GM11168 (cell line): ENCODE results near the gene PIAS1.
"Not testable (repeated sequence)": the region's sequence is repeated elsewhere in the genome, so short reads cannot be mapped to it uniquely, and the experiment has no call there.

Source experiments
- in situ Hi-C: fragments of 300-500 bp; cut with MboI; formaldehyde crosslinking; loops from one replicate; pipeline ENCODE4 v1.12.0; 2022; ENCODE audit warnings: low sequenced_read_pairs; ENCODE audit not compliant: unreplicated experiment

Gene PIAS1

DNA sequence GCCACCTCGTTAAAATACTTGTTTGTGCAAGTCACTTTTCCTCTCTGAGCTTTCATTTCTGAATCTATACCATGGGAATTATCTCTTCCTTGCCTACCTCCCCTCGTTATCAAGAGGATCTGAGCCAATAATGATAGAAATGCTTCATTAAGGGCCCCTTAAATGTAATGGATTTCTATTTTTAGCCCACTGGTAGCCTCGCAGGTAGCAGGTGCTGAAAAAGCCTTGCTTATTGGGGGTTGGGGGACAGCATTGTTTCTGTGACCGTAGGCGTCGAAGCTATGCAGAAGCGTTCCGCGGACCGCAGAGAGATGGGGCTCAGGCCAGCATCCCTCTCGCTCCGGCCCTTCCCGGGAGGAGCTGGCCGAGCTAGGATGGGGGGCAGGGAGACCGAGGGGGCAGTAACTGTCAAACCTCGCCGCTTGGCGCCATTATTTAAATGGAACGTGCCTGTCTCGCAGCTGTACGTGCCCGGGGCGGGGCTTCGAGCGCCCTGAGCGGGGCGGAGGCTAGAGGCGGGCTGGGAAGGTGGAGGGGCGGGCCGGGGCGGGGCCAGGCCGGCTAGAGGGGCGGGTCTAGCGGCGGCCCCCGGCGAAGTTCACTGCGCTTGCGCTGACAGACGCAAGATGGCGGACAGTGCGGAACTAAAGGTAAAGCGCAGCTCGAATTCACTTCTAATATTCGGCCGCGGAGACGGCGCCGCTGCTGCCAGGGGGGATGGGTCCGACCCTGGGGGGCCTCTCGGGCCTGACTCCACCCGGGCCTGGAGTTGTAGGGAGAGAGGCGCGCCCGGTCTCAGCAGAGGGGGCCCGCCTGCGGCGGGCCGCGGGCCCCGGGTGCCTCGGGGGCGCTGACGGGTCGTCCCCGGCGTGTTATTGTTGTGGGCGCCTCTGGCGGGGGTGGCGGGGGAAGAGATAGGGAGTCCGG is at the start of gene PIAS1:
PIAS1 (plus strand) TSS at position 615 of the 927 bp plus-strand sequence; CDS start at position 627, 12 bp downstream.
- in situ Hi-C loops = loop anchor here (10.0 kb wide), 1 partner anchor 179 kb away; no protein-coding TSS in a partner anchor

DNA sequence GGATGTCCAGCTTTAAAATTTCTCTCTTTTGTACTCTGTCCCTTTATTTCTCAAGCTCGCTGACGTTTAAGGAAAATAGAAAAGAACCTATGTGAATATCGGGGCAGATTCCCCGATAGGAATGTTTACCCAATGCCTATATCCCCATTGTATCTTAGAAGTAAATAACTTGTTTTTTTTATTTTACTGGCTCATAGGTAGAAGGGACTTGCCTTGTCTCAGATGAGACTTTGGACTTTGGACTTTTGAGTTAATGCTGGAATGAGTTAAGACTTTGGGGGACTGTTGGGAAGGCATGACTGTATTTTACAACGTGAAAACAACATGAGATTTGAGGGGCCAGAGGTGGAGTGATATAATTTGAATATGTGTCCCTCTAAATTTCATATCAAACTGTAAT is 46.5 kb upstream of the PIAS1 start:
- in situ Hi-C loops = not testable (repeated sequence)

DNA sequence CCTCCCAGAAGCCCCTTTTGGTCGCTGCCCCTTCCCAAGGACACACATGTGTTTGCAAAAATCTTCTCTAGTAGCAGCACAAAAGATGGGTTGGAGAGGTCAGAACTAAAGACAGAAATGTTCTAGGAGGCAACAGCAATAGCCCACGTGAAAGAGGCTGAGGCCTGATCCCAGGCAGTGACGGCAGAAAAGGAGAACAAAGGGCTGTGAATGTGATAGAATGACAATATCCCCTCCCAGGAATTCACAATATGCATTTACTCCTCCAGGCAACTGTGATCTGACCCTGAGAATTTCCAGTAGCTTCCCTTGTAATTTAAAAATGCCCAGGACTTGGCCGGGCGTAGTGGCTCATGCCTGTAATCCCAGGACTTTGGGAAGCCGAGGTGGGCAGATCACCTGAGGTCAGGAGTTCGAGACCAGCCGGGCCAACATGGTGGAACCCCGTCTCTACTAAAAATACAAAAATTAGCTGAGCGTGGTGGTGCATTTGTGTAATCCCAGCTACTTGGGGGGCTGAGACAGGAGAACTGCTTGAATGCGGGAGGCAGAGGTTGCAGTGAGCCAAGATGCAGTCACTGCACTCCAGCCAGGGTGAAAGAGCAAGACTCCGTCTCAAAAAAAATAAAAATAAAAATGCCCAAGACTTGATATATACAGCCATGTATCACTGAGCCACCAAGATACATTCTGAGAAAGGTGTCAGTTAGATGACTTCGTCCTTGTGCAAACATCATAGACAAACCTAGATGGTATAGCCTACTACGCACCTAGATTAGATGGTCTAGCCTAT is 43.6 kb upstream of the PIAS1 start:
- in situ Hi-C loops = no loop called here

DNA sequence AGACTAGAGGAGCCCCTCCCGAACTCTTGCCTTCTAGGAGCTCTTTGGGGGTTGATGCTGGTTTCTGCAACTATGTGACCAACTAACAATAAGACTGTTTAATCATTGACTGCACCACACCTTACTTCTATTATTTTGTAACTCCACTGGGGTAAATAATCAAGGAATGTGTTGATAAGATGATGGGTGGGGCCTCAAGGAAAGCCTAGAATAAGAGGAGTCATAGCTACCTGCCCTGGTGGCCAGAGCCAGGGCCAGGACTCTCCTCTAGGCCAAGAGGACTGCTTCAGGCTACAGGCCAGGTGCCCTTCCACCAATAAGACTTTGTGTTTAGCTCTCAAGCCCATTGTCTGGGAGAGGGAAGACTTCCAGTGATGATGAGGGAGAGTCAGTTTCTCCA is 41.2 kb upstream of the PIAS1 start:
- in situ Hi-C loops = no loop called here

DNA sequence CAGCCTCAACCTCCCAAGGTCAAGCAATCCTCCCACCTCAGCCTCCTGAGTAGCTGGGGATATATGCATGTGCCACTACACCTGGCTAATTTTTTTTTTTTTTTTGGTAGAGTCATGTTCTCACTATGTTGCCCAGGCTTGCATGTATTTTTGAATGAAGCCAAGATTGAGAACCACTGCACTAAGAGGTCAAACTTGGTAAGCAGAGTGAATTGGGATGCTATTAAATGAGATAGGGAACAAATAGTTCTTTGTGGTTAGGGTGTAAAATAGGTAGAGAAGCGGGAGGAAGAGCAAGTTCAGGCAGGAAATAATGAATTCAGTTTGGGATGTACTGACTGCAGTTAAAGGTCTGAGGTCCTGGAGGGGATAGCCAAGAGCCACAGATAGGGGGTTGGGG is 39.9 kb upstream of the PIAS1 start:
- in situ Hi-C loops = no loop called here

DNA sequence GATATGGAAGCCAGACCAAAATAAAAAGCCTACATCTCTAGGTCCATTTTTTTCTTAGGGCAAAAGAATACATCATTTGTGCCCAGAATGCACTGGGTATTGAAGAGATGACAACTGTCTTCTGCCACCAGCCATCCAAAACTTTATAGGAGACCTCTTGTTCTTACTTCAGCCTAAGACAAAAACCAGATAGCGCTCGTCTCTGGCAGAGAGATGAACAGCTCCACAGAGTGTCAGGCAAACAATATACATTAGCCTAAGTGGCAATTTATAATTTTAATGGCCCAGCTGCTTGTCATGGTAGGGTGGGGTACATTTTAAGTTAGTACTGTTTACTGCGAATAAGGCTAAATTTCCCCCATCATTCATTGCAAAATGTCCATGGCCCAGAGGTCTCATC is 38.9 kb upstream of the PIAS1 start:
- in situ Hi-C loops = no loop called here

DNA sequence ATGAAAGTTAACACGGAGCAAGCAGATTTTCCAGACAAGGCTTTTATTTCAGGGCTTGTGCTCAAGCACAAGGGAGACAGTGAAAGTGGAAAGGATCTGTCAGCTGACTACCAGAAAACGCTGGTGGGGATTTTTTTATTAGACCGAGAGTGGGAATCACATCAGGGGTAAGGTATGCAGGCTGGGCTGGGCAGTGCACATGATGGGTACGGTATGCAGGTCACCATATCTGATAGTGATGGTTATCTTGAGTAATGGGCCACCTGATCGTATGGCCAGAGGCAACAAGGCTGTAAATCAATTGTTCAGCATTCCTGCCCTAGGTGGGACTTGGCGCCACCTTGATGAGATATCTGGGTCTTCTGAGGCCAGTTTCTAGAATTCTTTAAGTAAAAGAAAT is 36.9 kb upstream of the PIAS1 start:
- in situ Hi-C loops = no loop called here

DNA sequence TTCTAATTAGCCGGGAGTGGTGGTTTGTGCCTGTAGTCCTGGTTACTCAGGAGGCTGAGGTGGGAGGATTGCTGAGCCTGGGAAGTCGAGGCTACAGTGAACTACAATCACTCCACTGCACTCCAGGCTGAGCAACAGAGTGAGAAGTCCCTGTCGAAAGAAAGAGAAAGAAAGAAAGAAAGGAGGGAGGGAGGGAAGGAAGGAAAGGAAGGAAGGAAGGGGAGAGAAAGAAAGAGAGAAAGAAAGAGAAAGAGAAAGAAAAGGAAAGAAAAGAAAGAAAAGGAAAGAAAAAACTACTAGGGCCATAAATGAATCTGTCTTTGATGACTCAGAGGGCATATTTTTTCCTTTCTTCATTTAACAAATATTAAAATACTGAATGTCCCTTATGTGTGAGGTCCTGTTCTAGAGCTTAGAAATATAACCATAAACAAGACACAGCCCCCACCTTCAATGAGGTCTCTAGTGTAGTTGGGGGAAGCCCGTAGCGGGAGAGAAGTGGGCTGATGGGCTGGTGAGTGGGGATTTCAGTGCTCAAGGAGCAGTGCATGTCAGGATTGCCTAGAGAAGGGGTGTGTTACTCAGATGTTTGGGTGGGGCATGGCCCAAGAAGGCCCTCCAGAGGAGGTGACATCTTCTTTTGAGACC is 35.2 kb upstream of the PIAS1 start:
- in situ Hi-C loops = no loop called here

DNA sequence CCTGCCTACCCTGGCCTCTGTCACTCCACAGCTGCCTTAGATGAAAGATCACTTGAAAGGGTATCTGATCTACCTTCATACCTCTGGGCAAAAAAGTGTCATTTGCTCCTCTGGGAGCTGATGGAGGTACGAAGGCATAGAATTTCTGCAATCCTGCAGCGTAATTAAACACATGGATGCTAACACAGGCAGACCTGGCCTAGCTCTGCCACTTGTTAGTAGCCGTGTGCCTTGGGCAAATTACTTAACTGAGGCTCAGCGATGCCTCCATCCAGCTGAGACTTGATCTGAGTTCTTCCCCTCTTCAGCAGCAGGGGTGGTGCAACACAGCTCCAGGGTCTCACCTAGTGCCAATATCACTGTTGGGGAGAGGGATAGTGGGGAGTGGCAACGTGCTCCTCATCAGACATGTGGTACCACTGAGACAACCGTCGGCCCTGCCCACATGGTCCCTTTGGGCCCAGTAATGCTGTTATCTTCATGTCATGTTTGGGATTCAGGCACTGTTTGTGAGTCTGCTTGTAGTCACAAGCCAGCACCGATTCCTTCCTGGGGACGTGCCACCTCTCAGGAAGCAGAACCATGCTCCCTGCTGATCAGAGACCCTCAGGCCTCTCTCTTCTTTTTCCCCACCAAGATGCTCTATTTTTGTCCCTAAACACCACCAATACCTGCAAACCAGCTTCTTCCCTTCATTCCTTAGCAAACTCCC is 34.1 kb upstream of the PIAS1 start:
- in situ Hi-C loops = no loop called here

DNA sequence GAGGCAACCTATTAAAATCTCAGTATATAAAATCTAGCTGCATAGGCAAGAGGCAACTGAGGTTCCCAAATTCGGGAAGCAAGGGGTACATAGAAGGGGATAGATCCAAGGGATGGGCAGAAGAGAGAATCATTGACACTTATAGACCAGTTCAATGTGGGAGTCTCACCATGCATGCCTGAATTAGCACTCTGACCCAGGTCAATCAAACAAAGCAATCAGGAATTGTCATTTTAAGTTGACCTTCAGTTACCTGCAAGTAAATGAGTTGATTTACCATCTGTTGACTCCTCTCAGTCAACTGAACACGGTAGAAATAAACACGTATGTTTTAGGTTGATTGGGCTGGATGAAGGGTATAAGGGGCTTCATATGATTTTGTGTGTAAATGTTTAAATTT is 33.4 kb upstream of the PIAS1 start:
- in situ Hi-C loops = no loop called here

DNA sequence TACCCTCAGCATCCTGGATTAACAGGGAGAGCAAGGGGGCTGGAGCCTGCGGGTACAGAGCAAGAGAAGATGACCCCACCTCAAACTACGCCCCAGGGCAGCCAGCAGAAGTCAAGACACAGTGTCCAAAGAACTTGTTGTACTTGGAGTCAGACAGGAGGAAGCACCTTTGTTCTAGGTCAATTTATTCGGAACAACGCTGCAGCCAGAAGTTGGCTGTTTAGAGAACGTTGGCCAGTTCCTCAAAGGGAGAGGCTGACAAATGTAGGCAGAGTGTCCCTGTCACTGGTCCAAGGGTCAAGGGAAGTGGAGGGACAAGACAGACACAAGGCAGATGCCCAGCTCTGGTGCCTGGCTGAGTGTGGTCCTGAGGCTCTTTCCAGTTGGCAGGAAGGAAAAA is 32.1 kb upstream of the PIAS1 start:
- in situ Hi-C loops = no loop called here

DNA sequence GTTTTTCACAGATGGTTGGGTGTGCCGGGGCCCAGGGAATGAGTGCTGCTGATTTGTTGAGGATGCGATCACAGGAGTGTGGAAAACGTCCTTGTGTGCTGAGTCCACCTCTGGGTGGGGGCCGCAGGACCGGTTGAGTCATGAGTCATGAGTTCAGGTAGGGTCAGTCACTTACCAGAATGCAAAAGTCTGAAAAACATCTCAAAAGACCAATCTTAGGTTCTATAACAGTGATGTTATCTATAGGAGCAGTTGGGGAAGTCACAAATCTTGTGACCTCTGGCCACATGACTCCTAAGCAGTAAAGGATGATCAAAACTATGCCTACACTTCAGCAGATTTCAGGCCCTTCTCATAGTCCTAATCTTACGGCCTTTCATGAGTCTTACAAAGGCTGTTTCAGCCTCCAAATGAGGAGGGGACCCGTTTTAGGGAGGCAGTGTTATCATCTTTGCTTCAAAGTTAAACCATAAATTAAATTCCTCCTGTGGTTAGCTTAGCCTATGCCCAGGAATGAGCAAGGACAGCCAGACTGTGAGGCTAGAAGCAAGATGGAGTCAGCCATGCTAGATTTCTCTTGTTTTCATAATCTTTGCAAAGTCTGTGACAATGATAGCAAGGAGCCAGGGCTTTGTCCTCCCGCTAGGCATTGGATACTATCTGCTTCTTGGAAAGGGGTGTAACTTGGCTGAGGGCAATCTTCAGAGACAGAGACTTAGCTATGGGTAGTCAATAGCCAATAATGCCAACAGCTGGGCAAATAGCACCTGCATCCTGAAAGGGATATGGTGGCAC is 30.6 kb upstream of the PIAS1 start:
- in situ Hi-C loops = no loop called here

DNA sequence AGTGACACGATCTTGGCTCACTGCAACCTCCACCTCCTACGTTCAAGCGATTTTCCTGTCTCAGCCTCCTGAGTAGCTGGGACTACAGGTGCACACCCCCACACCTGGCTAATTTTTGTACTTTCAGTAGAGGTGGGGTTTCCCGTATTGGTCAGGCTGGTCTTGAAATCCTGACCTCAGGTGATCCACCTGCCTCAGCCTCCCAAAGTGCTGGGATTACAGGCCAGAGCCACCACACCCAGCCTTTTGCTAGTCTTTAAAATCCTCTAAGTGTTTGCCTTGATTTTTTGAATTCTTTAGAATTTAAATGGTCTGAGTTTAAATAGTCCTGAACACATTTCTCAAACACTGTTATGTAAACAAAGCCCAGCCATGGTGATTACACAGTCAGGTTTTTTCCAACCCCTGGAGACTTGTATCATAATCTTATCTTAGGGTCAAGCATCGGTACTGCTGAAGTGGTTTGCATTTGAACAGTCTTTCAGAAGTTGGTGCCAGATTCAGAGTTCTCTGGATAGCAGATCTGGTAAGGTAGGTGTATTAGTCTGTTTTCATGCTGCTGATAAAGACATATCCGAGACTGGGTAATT is 28.2 kb upstream of the PIAS1 start:
- in situ Hi-C loops = no loop called here

DNA sequence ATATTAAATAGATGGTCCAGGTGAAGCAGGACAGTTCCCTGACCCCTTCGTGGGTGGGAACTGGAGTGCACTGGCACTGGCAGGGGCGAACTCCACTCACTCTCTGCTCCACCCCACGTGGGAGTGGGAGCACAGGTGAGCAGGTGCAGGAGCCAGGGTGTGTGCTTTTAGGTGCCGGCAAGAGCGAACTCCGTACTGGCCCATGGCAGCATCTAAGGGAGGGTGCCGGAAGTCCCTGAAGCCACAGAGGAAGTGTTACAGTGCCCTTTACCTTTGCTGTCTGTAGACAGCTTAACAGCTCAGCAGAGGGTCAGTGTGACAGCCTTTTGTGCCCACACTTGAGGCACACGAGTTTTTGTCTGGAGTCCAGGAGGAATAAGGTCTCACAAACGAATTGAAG is 26.7 kb upstream of the PIAS1 start:
- in situ Hi-C loops = no loop called here

DNA sequence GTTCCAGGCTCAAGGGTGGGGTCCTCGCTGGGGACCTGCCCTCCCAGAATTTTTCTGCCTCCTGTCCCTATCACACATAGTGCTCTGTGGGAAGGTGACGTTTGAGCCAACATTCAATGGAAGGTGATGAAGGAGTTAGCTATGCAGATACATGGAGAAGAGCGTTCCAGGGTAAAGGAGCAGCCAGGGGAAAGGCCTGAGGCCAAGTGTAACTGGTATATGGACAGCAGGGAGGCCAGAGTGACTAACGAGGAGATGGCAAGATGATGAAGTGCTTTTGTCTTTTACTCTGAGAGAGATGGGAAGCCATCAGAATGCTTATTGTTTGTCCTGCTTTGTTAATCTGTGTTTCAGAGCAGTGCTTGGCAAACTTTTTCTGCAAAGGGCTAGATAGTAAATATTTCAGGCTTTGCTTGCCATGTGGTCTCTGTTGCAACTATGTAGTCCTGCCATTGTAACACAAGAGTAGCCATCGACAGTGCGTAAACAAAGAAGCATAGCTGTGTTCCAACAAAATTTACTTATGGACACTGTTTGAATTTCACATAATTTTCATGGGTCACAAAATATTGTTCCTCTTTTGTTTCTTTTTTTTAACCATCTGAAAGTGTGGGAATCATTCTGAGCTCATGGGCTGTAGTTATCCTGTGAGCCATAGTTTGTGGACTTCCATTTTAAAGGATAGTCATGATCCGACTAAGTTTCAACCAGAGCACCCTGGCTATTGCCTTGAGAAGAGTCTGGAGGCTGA is 25.8 kb upstream of the PIAS1 start:
- in situ Hi-C loops = no loop called here

DNA sequence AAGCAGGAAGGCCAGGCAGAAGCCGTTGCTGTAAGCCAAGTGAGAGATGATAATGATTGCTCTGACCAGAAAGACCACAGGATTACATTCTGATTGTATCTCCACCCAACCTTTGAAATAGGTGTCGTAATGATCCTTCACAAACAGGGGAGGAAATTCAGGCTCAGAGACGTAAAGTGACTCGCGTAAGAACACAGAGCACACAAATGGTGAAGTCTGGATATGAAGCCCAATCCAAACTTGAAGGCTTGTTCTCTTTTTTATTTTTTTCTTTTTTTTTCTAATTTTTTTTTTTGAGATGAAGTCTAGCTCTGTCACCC is 25.3 kb upstream of the PIAS1 start:
- in situ Hi-C loops = no loop called here

DNA sequence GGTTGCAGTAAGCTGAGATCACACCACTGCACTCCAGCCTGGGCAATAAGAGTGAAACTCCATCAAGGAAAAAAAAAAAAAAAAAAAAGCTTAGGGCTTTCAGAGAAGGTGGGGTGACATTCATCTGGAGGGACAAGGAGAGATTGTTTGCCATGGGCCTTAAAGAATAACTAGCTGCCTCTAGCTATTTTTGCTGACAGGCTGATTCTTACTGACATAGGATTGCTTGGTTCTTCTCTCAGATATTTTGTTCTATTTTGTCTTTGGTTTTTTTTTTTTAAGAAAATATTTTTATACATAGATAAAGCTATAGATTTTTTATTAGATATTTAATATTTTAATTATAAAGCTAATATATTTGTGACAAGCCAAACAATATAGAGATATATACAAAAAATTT is 24.2 kb upstream of the PIAS1 start:
- in situ Hi-C loops = no loop called here

DNA sequence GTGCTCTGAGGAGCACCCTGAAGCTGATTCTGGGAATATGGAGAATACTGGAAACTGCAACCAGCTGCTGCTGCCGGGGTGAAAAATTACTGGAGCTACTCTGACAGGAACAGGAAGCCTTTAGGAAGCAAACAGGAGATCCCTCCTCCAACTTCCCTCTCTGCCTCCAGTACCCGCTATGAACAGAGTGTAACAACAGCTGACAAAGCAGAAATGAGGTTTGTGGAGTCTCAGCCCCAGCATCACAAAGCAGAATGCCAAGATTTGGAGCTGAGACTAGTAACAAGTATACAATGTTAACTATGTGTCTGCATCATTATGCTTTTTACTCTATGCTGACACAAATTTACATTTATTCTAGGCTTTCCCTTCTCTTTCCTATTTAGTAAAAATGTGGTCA is 22.7 kb upstream of the PIAS1 start:
- in situ Hi-C loops = no loop called here

DNA sequence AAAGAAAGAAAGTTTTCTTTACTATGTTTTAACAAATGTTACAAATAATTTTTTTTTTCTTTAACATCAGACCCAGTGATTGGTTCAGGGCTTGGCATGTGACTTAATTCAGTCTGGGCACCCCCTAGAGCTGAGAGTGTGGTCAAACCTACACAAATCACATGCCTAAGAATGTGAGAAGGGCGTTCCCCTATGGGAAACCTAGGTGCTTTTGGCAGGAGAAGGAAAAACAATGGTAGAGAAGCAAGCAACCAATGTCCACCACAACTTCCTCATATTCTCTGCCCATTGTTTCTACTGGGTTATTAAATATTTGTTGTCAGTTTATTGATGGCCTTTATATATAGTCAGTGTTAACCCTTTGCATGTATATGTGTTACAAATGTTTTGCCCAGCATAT is 21.4 kb upstream of the PIAS1 start:
- in situ Hi-C loops = no loop called here
